ENCODE results near the gene SLC1A5. TPM values are rescaled to one million over a fixed set of nuclear protein-coding genes. Genes with fewer than 3 reads are reported as not detected.

Gene SLC1A5
- total and polyA plus RNA-seq, 7 experiments from 2014 or later, result 1.1 to 120 (median 5.3) TPM

DNA sequence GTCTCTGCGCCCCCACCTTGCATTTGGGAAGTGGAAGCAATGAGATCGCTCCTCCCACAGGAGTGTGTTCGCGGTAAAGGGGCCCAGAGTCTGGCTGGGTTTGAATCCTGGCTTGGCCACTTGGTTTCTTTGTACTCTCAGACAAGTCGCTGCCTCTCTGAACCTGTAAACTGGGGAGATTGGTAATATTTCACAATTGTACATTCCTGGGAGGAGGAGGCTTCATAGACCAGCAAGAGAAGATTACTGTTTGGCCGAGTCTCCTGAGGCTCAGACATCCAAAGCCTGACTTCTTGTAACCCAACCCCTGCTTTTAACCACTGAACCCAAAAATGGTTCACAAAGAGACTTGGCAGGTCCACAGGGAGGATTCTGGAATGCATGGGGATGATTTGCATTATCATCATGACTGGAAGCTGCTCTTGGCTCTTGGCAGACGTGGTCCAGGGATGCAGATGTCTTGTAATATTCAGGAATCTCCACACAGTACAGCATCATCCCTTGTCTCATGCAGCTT is 28.5 kb downstream of the SLC1A5 start:
- H3K9me3 ChIP-seq (ENCODE audit: control insufficient read depth in 2 of 3, low read length in 3 of 3), result no peaks in the 10 kb centered on the region
- H3K36me3 Mint-ChIP-seq, result peaks cover 0 to 1% (median 0%) of the 10 kb centered on the region in 5 donors
- no peak overlapping the region for H3K4me3 ChIP-seq (ENCODE audit: low read length)
- peaks cover 0 to 9% (median 0%) of the 10 kb centered on the region in 3 experiments for H3K36me3 ChIP-seq (ENCODE audit: control insufficient read depth in 2 of 3, insufficient read depth in 3 of 3, low read length in 3 of 3)
- H3K27me3 Mint-ChIP-seq, result no peaks in the 10 kb centered on the region
- no peaks in the 10 kb centered on the region for H3K27me3 ChIP-seq (ENCODE audit: control insufficient read depth in 2 of 2, insufficient read depth in 2 of 2, low read length in 2 of 2)
- DNase-seq, result no peak
- no peaks in the 10 kb centered on the region for H3K9me3 Mint-ChIP-seq
- POLR2A ChIA-PET, result no interaction called here
- ATAC-seq, result no peak
- H3K4me1 ChIP-seq (ENCODE audit: control insufficient read depth in 2 of 2, insufficient read depth in 2 of 2, low read length in 2 of 2), result no peaks in the 10 kb centered on the region
- intact Hi-C loops (cut with micrococcal nuclease), result no loop called here
- no peak overlapping the region for H3K27ac ChIP-seq (ENCODE audit: low read depth, low read length)
- H3K4me1 Mint-ChIP-seq, result peaks cover 0 to 10% (median 5%) of the 10 kb centered on the region in 7 donors
- no peak overlapping the region for H3K27ac Mint-ChIP-seq
- no peak overlapping the region for H3K4me3 Mint-ChIP-seq
- CTCF ChIA-PET, result no interaction called here

GRCh38 chr19:46759206-46759605 is 29.2 kb downstream of the SLC1A5 start:
- Mint-ChIP-seq H3K4me1 (peaks cover 0 to 10% (median 5%) of the 10 kb centered on the region in 7 donors), H3K27me3 (no peaks in the 10 kb centered on the region), H3K36me3 (peaks cover 0 to 1% (median 0%) of the 10 kb centered on the region in 5 donors), H3K4me3 (no peak overlapping the region), H3K9me3 (no peaks in the 10 kb centered on the region), H3K27ac (no peak overlapping the region)
- Histone ChIP-seq H3K9me3 (ENCODE audit: control insufficient read depth in 2 of 3, low read length in 3 of 3) (no peaks in the 10 kb centered on the region), H3K4me1 (ENCODE audit: control insufficient read depth in 2 of 2, insufficient read depth in 2 of 2, low read length in 2 of 2) (no peaks in the 10 kb centered on the region), H3K36me3 (ENCODE audit: control insufficient read depth in 2 of 3, insufficient read depth in 3 of 3, low read length in 3 of 3) (peaks cover 0 to 9% (median 0%) of the 10 kb centered on the region in 3 experiments), H3K27me3 (ENCODE audit: control insufficient read depth in 2 of 2, insufficient read depth in 2 of 2, low read length in 2 of 2) (no peaks in the 10 kb centered on the region), H3K27ac (ENCODE audit: low read depth, low read length) (no peak overlapping the region), H3K4me3 (ENCODE audit: low read length) (no peak overlapping the region)
- intact Hi-C loops (cut with micrococcal nuclease), result no loop called here
- DNase-seq, result no peak
- ATAC-seq, result no peak
- POLR2A ChIA-PET, result no interaction called here
- CTCF ChIA-PET, result interaction anchor here (1.7 to 2.8 kb wide), 3 partner anchors 63 to 254 kb away, joined by 6 to 49 read pairs (median 8); no protein-coding TSS in a partner anchor

DNA sequence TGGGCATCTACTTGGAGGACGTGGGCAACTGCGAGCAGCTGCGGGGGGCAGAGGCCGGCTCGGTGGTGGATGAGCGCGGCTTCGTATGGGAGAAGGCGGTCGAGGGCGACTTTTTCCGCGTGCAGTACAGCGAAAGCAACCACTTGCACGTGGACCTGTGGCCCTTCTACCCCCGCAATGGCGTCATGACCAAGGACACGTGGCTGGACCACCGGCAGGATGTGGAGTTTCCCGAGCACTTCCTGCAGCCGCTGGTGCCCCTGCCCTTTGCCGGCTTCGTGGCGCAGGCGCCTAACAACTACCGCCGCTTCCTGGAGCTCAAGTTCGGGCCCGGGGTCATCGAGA is 31.9 kb downstream of the SLC1A5 start:
- Mint-ChIP-seq H3K27me3 (no peaks in the 10 kb centered on the region), H3K9me3 (no peaks in the 10 kb centered on the region), H3K27ac (no peak overlapping the region), H3K4me1 (peaks cover 4 to 18% (median 10%) of the 10 kb centered on the region in 7 donors), H3K36me3 (peaks cover 0 to 4% (median 1%) of the 10 kb centered on the region in 5 donors), H3K4me3 (no peak overlapping the region)
- intact Hi-C loops (cut with micrococcal nuclease), result no loop called here
- no peak overlapping the region for H3K27ac ChIP-seq (ENCODE audit: low read depth, low read length)
- DNase-seq, result no peak
- peaks cover 0 to 15% (median 0%) of the 10 kb centered on the region in 3 experiments for H3K36me3 ChIP-seq (ENCODE audit: control insufficient read depth in 2 of 3, insufficient read depth in 3 of 3, low read length in 3 of 3)
- no peaks in the 10 kb centered on the region for H3K9me3 ChIP-seq (ENCODE audit: control insufficient read depth in 2 of 3, low read length in 3 of 3)
- H3K4me3 ChIP-seq (ENCODE audit: low read length), result no peak overlapping the region
- no peak for ATAC-seq
- POLR2A ChIA-PET, result interaction anchor here (0.9 kb wide), 1 partner anchor 84 kb away, joined by 3 read pairs; no protein-coding TSS in a partner anchor
- H3K4me1 ChIP-seq (ENCODE audit: control insufficient read depth in 2 of 2, insufficient read depth in 2 of 2, low read length in 2 of 2), result no peaks in the 10 kb centered on the region
- CTCF ChIA-PET, result interaction anchor here (1.1 to 2.8 kb wide), 3 partner anchors 11 to 84 kb away, joined by 3 to 49 read pairs (median 4); no protein-coding TSS in a partner anchor
- no peaks in the 10 kb centered on the region for H3K27me3 ChIP-seq (ENCODE audit: control insufficient read depth in 2 of 2, insufficient read depth in 2 of 2, low read length in 2 of 2)

DNA sequence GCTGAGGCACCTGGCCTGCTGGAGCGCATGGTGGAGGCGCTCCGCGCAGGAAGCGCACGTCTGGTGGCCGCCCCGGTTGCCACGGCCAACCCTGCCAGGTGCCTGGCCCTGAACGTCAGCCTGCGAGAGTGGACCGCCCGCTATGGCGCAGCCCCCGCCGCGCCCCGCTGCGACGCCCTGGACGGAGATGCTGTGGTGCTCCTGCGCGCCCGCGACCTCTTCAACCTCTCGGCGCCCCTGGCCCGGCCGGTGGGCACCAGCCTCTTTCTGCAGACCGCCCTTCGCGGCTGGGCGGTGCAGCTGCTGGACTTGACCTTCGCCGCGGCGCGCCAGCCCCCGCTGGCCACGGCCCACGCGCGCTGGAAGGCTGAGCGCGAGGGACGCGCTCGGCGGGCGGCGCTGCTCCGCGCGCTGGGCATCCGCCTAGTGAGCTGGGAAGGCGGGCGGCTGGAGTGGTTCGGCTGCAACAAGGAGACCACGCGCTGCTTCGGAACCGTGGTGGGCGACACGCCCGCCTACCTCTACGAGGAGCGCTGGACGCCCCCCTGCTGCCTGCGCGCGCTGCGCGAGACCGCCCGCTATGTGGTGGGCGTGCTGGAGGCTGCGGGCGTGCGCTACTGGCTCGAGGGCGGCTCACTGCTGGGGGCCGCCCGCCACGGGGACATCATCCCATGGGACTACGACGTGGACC is 32.4 kb downstream of the SLC1A5 start:
- intact Hi-C loops (cut with micrococcal nuclease), result no loop called here
- H3K27ac Mint-ChIP-seq, result no peak overlapping the region
- Histone ChIP-seq H3K27me3 (ENCODE audit: control insufficient read depth in 2 of 2, insufficient read depth in 2 of 2, low read length in 2 of 2) (no peaks in the 10 kb centered on the region), H3K27ac (ENCODE audit: low read depth, low read length) (no peak overlapping the region), H3K4me1 (ENCODE audit: control insufficient read depth in 2 of 2, insufficient read depth in 2 of 2, low read length in 2 of 2) (no peaks in the 10 kb centered on the region), H3K36me3 (ENCODE audit: control insufficient read depth in 2 of 3, insufficient read depth in 3 of 3, low read length in 3 of 3) (peaks cover 0 to 15% (median 0%) of the 10 kb centered on the region in 3 experiments), H3K9me3 (ENCODE audit: control insufficient read depth in 2 of 3, low read length in 3 of 3) (no peaks in the 10 kb centered on the region), H3K4me3 (ENCODE audit: low read length) (no peak overlapping the region)
- ChIA-PET CTCF (interaction anchor here (1.1 to 6.1 kb wide), 4 partner anchors 11 to 85 kb away, joined by 3 to 49 read pairs (median 18); no protein-coding TSS in a partner anchor), POLR2A (interaction anchor here (0.9 kb wide), 1 partner anchor 85 kb away, joined by 3 read pairs; no protein-coding TSS in a partner anchor)
- DNase-seq, result no peak
- no peaks in the 10 kb centered on the region for H3K9me3 Mint-ChIP-seq
- peaks cover 0 to 4% (median 1%) of the 10 kb centered on the region in 5 donors for H3K36me3 Mint-ChIP-seq
- no peak for ATAC-seq
- H3K4me3 Mint-ChIP-seq, result no peak overlapping the region
- no peaks in the 10 kb centered on the region for H3K27me3 Mint-ChIP-seq
- peaks cover 4 to 18% (median 10%) of the 10 kb centered on the region in 7 donors for H3K4me1 Mint-ChIP-seq

DNA sequence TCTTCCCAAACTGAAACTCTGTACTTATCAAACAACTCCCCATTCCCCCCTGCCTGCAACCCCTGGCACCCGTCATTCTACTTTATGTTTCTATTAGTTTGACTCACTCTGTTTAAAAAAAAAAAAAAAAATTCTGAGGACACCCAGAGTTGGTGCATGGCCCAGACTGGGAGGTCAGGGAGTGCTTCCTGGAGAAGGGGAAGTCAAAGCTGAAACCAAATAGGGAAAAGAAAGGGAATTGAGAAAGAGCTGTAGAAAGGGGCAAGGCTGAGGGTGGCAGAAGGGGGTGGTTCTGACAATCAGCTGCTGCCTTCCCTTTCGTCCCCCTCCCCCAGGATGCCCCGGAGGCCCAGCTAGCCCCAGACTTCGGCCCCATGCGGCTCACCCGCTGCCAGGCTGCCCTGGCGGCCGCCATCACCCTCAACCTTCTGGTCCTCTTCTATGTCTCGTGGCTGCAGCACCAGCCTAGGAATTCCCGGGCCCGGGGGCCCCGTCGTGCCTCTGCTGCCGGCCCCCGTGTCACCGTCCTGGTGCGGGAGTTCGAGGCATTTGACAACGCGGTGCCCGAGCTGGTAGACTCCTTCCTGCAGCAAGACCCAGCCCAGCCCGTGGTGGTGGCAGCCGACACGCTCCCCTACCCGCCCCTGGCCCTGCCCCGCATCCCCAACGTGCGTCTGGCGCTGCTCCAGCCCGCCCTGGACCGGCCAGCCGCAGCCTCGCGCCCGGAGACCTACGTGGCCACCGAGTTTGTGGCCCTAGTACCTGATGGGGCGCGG is 33.1 kb downstream of the SLC1A5 start:
- Histone ChIP-seq H3K9me3 (ENCODE audit: control insufficient read depth in 2 of 3, low read length in 3 of 3) (no peaks in the 10 kb centered on the region), H3K27ac (ENCODE audit: low read depth, low read length) (no peak overlapping the region), H3K36me3 (ENCODE audit: control insufficient read depth in 2 of 3, insufficient read depth in 3 of 3, low read length in 3 of 3) (peaks cover 0 to 21% (median 0%) of the 10 kb centered on the region in 3 experiments), H3K4me1 (ENCODE audit: control insufficient read depth in 2 of 2, insufficient read depth in 2 of 2, low read length in 2 of 2) (no peaks in the 10 kb centered on the region), H3K4me3 (ENCODE audit: low read length) (no peak overlapping the region), H3K27me3 (ENCODE audit: control insufficient read depth in 2 of 2, insufficient read depth in 2 of 2, low read length in 2 of 2) (no peaks in the 10 kb centered on the region)
- ChIA-PET POLR2A (interaction anchor here (0.5 kb wide), 1 partner anchor 13 kb away, joined by 3 read pairs; no protein-coding TSS in a partner anchor), CTCF (interaction anchor here (0.7 to 6.1 kb wide), 4 partner anchors 30 to 85 kb away, joined by 4 to 31 read pairs (median 8); no protein-coding TSS in a partner anchor)
- DNase-seq (no peak), ATAC-seq (no peak)
- Mint-ChIP-seq H3K36me3 (peaks cover 0 to 8% (median 1%) of the 10 kb centered on the region in 5 donors), H3K27me3 (no peaks in the 10 kb centered on the region), H3K27ac (peak overlapping the region in 1 of 9 donors; percentile 14), H3K4me1 (peaks cover 4 to 20% (median 10%) of the 10 kb centered on the region in 7 donors), H3K9me3 (no peaks in the 10 kb centered on the region), H3K4me3 (no peak overlapping the region)
- intact Hi-C loops (cut with micrococcal nuclease), result no loop called here

- Histone ChIP-seq H3K36me3 (ENCODE audit: control insufficient read depth in 2 of 3, insufficient read depth in 3 of 3, low read length in 3 of 3) (peaks cover 0 to 21% (median 4%) of the 10 kb centered on the region in 3 experiments), H3K27me3 (ENCODE audit: control insufficient read depth in 2 of 2, insufficient read depth in 2 of 2, low read length in 2 of 2) (no peaks in the 10 kb centered on the region), H3K4me1 (ENCODE audit: control insufficient read depth in 2 of 2, insufficient read depth in 2 of 2, low read length in 2 of 2) (no peaks in the 10 kb centered on the region), H3K4me3 (ENCODE audit: low read length) (no peak overlapping the region), H3K9me3 (ENCODE audit: control insufficient read depth in 2 of 3, low read length in 3 of 3) (no peaks in the 10 kb centered on the region), H3K27ac (ENCODE audit: low read depth, low read length) (no peak overlapping the region)
- intact Hi-C loops (cut with micrococcal nuclease), result loop anchor here in 1 of 2 donors (1.0 kb wide), 2 partner anchors 49 to 224 kb away; no protein-coding TSS in a partner anchor
- H3K9me3 Mint-ChIP-seq, result no peaks in the 10 kb centered on the region
- POLR2A ChIA-PET, result no interaction called here
- CTCF ChIA-PET, result interaction anchor here (0.7 to 6.1 kb wide), 10 partner anchors 19 to 1307 kb away, joined by 3 to 31 read pairs (median 4); no protein-coding TSS in a partner anchor
- ATAC-seq, result peak; percentile 91
- no peak overlapping the region for H3K4me3 Mint-ChIP-seq
- peak; percentile 49 to 68 (median 65) for DNase-seq
- peaks cover 6 to 21% (median 13%) of the 10 kb centered on the region in 7 donors for H3K4me1 Mint-ChIP-seq
- no peaks in the 10 kb centered on the region for H3K27me3 Mint-ChIP-seq
- H3K27ac Mint-ChIP-seq, result peak overlapping the region in 2 of 9 donors; percentile 45 to 65
- H3K36me3 Mint-ChIP-seq, result peaks cover 1 to 8% (median 3%) of the 10 kb centered on the region in 5 donors
These were observed 34.8 kb downstream of the SLC1A5 start for GRCh38 chr19:46753420-46754155.
